ENCODE measurements around the gene IQGAP1.

IQGAP1 gene

GRCh38 chr15:90531147-90531546, 143.1 kb downstream of the IQGAP1 start:
- no peak for DNase-seq (ENCODE audit: low read depth)

- no peak for DNase-seq (ENCODE audit: low read depth)
These were observed 147.2 kb downstream of the IQGAP1 start for GRCh38 chr15:90535254-90535653.

GRCh38 chr15:90539789-90540188, 151.7 kb downstream of the IQGAP1 start:
- DNase-seq (ENCODE audit: low read depth), result no peak

DNA sequence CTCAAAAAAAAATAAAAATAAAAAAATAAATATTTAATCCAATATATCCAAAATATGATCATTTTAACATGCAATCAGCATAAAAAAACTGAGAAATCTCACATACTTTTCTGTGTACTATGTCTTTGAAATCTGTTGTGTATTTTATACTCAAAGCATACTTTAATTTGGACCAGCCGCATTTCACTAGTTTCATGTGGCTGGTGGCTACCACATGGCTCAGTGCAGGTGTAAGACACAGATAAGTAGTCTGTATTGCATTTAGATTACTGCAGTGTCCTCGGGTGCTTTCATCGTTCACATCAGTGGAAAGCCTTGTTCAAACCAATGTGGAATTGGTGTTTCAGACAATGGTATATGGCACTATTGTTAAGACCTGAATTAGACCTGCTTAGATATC, 152.7 kb downstream of the IQGAP1 start:
- DNase-seq (ENCODE audit: low read depth), result no peak

DNA sequence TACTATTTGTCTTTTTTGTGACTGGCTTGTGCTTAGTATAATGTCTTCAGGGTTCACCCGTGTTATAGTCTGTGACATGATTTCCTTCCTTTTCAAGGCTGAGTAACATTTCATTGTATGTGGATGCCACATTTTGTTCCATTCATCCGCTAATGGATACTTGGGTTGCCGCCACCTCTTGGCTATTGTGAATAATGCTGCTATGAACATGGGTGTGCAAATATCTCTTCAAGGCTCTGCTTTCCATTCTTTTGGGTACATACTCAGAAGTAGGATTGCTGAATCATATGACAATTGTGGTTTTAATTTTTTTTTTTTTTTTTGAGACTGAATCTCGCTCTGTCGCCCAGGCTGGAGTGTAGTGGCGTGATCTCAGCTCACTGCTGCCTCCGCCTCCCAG, 157.1 kb downstream of the IQGAP1 start:
- no peak for DNase-seq (ENCODE audit: low read depth)

DNA sequence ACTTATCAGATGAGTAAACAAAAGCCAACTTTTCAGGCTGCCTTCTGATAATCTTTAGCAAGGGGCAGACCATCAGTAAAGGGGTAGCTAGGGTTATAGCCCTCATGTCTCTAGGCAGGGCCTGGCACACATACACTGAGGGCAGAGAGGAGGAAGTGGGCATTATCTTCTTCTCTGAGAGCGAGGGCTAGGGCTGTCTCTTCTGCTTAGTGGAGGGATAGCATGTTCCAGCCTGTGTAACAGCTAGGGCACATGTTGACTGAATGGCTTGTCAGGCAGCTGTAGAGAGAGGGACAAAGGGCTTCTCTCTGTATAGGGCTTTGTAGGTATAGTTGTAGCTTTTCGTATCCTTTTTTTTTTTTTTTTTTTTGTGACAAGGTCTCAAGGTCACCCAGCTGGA, 159.5 kb downstream of the IQGAP1 start:
- DNase-seq (ENCODE audit: low read depth), result no peak

GRCh38 chr15:90550919-90551318, 162.9 kb downstream of the IQGAP1 start:
- DNase-seq (ENCODE audit: low read depth), result no peak

All from GM04503 (cell line).